Gastroesophageal sphincter (tissue), 4 donors: Measurements from ENCODE around the gene SMARCAL1. TPM values are rescaled to one million over a fixed set of nuclear protein-coding genes. Genes with fewer than 3 reads are reported as not detected.

Source experiments
- ATAC-seq: fragments of 150-250 bp; one replicate; pipeline ENCODE4 v1.9.1; 2016; ENCODE audit warnings: mild to moderate bottlenecking, moderate library complexity
- H3K27ac ChIP-seq, 4 donors: fragments of 200-600 bp; sonication (generic) in 3 of 4; 1 replicate in 3 of 4; 2 replicates in 1 of 4; pipeline ENCODE4 v1.5.1; 2016 to 2019
- H3K27me3 ChIP-seq: fragments of 200-600 bp; sonication (generic); one replicate; pipeline ENCODE4 v1.5.1; 2019
- H3K36me3 ChIP-seq, 2 donors: fragments of 200-600 bp; sonication (generic); one replicate each; pipeline ENCODE4 v1.5.1; 2019; ENCODE audit warnings: control low read depth in 1 of 2
- H3K4me1 ChIP-seq, 3 donors: fragments of 200-600 bp; sonication (generic); 1 replicate in 2 of 3; 2 replicates in 1 of 3; pipeline ENCODE4 v1.5.1; 2016 to 2019; ENCODE audit warnings: control low read depth in 2 of 3
- H3K4me3 ChIP-seq, 2 donors: fragments of 200-600 bp; sonication (generic); one replicate each; pipeline ENCODE4 v1.5.1; 2019; ENCODE audit warnings: mild to moderate bottlenecking in 1 of 2, moderate library complexity in 1 of 2
- H3K9me3 ChIP-seq, 3 donors: fragments of 200-600 bp; sonication (generic); one replicate each; pipeline ENCODE4 v1.5.1; 2017 to 2019; ENCODE audit warnings: control low read depth in 2 of 3
- CTCF ChIP-seq, 4 experiments: fragments of 200-600 bp in 2 of 4; fragments of 450-650 bp in 2 of 4; sonication (generic) in 1 of 4; IDR thresholded peaks; one replicate each; pipeline ENCODE4 v1.5.1; 2017 to 2019; ENCODE audit warnings: antibody characterized with exemption in 4 of 4, mild to moderate bottlenecking in 2 of 4, moderate library complexity in 2 of 4
- EP300 ChIP-seq: sonication (generic); formaldehyde crosslinking; IDR thresholded peaks from one replicate; pipeline ENCODE4 v1.6.1; 2017; ENCODE audit warnings: antibody characterized with exemption, mild to moderate bottlenecking
- POLR2A ChIP-seq, 2 donors: fragments of 450-650 bp; IDR thresholded peaks; one replicate each; pipeline ENCODE4 v1.6.1; 2017; ENCODE audit warnings: antibody characterized with exemption in 2 of 2, mild to moderate bottlenecking in 2 of 2, moderate library complexity in 1 of 2
- POLR2AphosphoS5 ChIP-seq: sonication (generic); formaldehyde crosslinking; IDR thresholded peaks from one replicate; pipeline ENCODE4 v1.6.1; 2017; ENCODE audit warnings: antibody characterized with exemption
- WGBS, 2 donors: methylation state at CpG; one replicate each; pipeline ENCODE4 v1.1.5; 2018; ENCODE audit warnings: low coverage in 1 of 2; 5-methylcytosine and 5-hydroxymethylcytosine counted together
- total RNA-seq, 4 donors: library from RNA; depleted of rRNA; stranded (reverse); fragments of >200 nt; gene quantifications; one replicate each; pipeline ENCODE4 v1.1.0, GENCODE V29; 2016

Gene SMARCAL1
- total RNA-seq, 4 donors from 2014 or later = 7.5 to 14.7 (median 10.7) TPM

- ATAC-seq = peak; percentile 26
- H3K9me3 ChIP-seq = no peaks in the 10 kb centered on the region
- WGBS, 2 donors = 48 to 57% methylated on average over 1 to 2 of the region's 4 CpGs
- no peak overlapping the region for H3K27ac ChIP-seq
- no peak for TF ChIP-seq EP300
- no peak for TF ChIP-seq CTCF (IDR thresholded peaks at IDR 0.05)
- no peak for TF ChIP-seq POLR2AphosphoS5
- TF ChIP-seq POLR2A (IDR thresholded peaks at IDR 0.05) = no peak
- no peaks in the 10 kb centered on the region for H3K27me3 ChIP-seq
- H3K36me3 ChIP-seq = peaks cover 0 to 19% of the 10 kb centered on the region in 2 donors
- H3K4me3 ChIP-seq = no peak overlapping the region
- H3K4me1 ChIP-seq = no peaks in the 10 kb centered on the region
Measured at GRCh38 chr2:216486708-216487107, 74.4 kb downstream of the SMARCAL1 start.

- H3K36me3 ChIP-seq = no peaks in the 10 kb centered on the region
- ATAC-seq = no peak
- TF ChIP-seq CTCF (IDR thresholded peaks at IDR 0.05) = no peak
- 63 to 82% methylated on average over 1 of the region's 1 CpG for WGBS, 2 donors
- H3K27me3 ChIP-seq = no peaks in the 10 kb centered on the region
- no peaks in the 10 kb centered on the region for H3K9me3 ChIP-seq
- no peak overlapping the region for H3K4me3 ChIP-seq
- H3K4me1 ChIP-seq = no peaks in the 10 kb centered on the region
- H3K27ac ChIP-seq = no peak overlapping the region
Measured at GRCh38 chr2:216490061-216490460, 77.8 kb downstream of the SMARCAL1 start.

- no peaks in the 10 kb centered on the region for H3K4me1 ChIP-seq
- no peak for ATAC-seq
- 65 to 70% methylated on average over 8 of the region's 9 CpGs for WGBS, 2 donors
- no peaks in the 10 kb centered on the region for H3K36me3 ChIP-seq
- no peak overlapping the region for H3K4me3 ChIP-seq
- H3K27ac ChIP-seq = no peak overlapping the region
- TF ChIP-seq POLR2A (IDR thresholded peaks at IDR 0.05) (no peak), EP300 (no peak), CTCF (IDR thresholded peaks at IDR 0.05) (no peak), POLR2AphosphoS5 (no peak)
- no peaks in the 10 kb centered on the region for H3K9me3 ChIP-seq
- no peaks in the 10 kb centered on the region for H3K27me3 ChIP-seq
Measured at GRCh38 chr2:216491793-216492596, 79.7 kb downstream of the SMARCAL1 start.

- Histone ChIP-seq H3K27ac (no peak overlapping the region), H3K36me3 (no peaks in the 10 kb centered on the region), H3K4me1 (peaks cover 0 to 6% (median 4%) of the 10 kb centered on the region in 3 donors), H3K4me3 (no peak overlapping the region), H3K9me3 (no peaks in the 10 kb centered on the region), H3K27me3 (no peaks in the 10 kb centered on the region)
- 36 to 62% methylated on average over 5 to 6 of the region's 6 CpGs for WGBS, 2 donors
- ATAC-seq = no peak
- no peak for TF ChIP-seq EP300
- no peak for TF ChIP-seq CTCF (IDR thresholded peaks at IDR 0.05)
- TF ChIP-seq POLR2A (IDR thresholded peaks at IDR 0.05) = no peak
- TF ChIP-seq POLR2AphosphoS5 = no peak
Measured at GRCh38 chr2:216492597-216493333, 80.5 kb downstream of the SMARCAL1 start.

- peaks cover 0 to 11% (median 4%) of the 10 kb centered on the region in 3 donors for H3K4me1 ChIP-seq
- no peak for TF ChIP-seq POLR2A (IDR thresholded peaks at IDR 0.05)
- no peak for TF ChIP-seq POLR2AphosphoS5
- no peak for TF ChIP-seq EP300
- no peak for TF ChIP-seq CTCF (IDR thresholded peaks at IDR 0.05)
- H3K27me3 ChIP-seq = no peaks in the 10 kb centered on the region
- H3K36me3 ChIP-seq = no peaks in the 10 kb centered on the region
- H3K27ac ChIP-seq = no peak overlapping the region
- no peaks in the 10 kb centered on the region for H3K9me3 ChIP-seq
- H3K4me3 ChIP-seq = no peak overlapping the region
- ATAC-seq = no peak
- WGBS, 2 donors = no CpG with 5 or more reads among the region's 1 CpG
Measured at GRCh38 chr2:216493334-216493685, 81.0 kb downstream of the SMARCAL1 start.
